HL-60/S4 treated with phorbol 12-myristate 13-acetate at 8.2 ng/mL for 4 days and 3 days (cell line): ENCODE data around the gene COL27A1.
"Not testable (repeated sequence)": the region's sequence is repeated elsewhere in the genome, so short reads cannot be mapped to it uniquely, and the experiment has no call there.

ENCODE experiments used
- in situ Hi-C: fragments of 300-500 bp; cut with MboI; formaldehyde crosslinking; loops from 2 replicates; pipeline ENCODE4 v1.15.0; 2022; ENCODE audit warnings: low sequenced_read_pairs

Gene COL27A1

DNA sequence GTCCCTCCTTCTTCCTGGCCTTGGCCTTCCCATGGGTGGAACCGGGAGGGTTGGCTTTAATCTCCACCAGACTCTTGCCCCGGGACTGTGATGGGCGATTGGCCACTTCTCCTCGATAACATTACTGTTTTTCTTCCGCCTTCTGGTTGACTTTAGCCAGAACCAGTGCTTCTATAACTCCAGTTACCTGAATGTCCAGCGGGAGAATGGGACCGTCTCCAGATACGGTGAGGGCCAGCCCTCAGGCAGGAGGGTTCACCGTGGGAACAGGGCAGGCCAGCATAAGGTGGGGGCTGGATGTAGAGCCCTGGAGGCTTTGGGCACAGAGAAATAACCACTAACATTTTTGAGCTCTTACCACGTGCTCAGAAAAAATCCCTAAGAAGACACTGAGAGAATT lies 175.3 kb downstream of the COL27A1 start:
- in situ Hi-C loops: no loop called here

GRCh38 chr9:114331229-114332195 lies 176.2 kb downstream of the COL27A1 start:
- in situ Hi-C loops: not testable (repeated sequence)

DNA sequence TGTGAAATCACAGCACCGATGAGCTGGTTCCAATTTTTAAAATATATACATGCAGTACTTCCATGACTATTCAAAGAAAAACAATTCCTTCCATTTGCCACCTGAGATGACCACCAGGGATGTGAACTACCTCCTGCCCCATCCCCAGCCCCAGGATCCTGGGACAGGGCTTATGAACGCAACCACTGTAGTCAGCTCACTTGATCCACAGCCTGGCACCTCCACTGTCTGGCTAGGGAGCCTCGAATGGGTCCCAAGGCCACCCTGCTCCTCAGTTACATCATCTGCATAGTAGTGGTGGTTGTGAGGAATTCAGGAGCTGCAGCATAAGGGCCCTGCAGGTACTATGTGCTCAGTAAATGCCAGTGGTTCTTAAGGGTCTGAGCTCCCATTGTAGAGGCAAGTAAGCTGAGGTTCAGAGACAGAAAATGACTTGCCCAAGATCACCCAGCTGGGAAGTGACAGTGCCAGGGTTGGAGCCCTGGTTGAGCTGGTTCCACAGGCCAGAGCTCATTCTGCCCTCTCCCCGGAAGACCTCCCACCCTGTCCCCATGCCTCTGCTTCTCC lies 177.2 kb downstream of the COL27A1 start:
- in situ Hi-C loops: not testable (repeated sequence)

GRCh38 chr9:114333718-114334117 lies 178.4 kb downstream of the COL27A1 start:
- in situ Hi-C loops: not testable (repeated sequence)

GRCh38 chr9:114334490-114334889 lies 179.2 kb downstream of the COL27A1 start:
- in situ Hi-C loops: no loop called here

- in situ Hi-C loops: no loop called here
Measured at GRCh38 chr9:114335745-114336144, 180.4 kb downstream of the COL27A1 start.

DNA sequence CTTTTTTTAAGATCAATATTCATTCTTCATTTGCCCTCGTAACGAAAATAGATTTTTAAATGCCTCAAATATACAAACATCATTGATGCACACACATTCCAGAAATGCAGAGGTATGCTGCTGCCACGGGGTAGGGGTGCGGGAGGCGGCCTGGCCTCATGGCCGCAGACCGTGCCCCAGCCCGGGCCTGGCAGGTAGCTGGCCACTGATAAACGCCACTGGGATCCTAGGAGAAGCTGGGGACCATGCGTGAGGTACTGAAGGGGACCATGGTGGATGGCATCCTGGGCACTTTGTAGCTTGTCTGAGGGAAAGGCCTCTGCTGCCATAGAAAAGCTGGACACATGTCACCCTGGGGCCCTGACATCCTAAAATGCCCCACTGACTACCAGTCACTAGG lies 180.8 kb downstream of the COL27A1 start:
- in situ Hi-C loops: no loop called here

GRCh38 chr9:114336699-114337395 lies 181.5 kb downstream of the COL27A1 start:
- in situ Hi-C loops: no loop called here

GRCh38 chr9:114338187-114338586 lies 182.8 kb downstream of the COL27A1 start:
- in situ Hi-C loops: no loop called here

- in situ Hi-C loops: no loop called here
Measured at GRCh38 chr9:114339130-114339908, 184.0 kb downstream of the COL27A1 start.

DNA sequence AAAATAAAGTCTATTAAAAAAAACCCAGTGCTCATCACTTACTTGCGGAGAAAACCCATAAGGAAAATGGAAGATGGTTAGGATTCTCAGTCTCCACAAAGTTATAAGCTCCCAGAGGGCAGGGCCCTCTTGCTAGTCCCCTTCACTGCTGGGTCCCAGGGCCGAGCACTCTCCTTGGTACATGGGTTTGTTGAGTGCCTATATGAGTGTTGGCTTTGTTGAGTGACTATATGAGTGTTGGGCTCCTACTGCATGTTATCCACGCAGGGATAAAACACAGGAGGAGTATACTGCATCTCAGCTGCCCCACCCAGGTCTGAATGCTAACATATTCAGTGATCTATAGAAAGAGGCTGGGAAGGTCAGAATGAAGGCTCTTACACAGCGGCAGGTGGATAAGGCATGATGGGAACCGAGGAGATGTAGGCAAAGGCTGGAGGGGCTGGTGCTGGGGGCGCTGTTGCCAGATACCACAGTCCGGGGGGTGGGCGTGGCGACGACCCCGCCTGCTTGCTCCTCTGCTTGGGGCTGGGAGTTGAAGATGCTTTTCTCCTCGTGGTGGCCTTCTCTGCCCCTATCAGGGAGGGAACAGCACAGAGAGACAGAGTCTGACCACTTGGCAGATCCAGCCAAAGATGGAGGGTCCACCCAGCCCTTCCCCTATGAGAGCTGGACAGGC lies 186.0 kb downstream of the COL27A1 start:
- in situ Hi-C loops: no loop called here

DNA sequence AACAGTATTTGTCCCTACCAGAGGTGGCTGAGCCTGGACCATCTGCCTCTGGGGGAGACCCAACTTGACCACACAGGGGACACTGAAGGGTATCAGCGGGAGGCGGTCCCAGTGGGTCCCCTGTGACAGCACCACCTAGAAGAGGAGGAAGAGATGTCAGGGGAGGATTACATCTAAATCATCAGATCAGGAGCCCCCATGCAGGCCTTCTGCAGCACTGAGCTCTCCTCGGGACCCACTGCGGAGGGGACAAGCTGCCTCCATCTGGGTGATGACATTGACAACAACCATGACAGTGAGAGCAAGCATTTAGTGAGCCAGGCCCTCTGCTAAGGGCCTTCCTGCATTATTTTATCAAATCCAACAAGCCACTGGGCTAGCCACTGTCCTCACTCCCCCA lies 186.7 kb downstream of the COL27A1 start:
- in situ Hi-C loops: no loop called here

DNA sequence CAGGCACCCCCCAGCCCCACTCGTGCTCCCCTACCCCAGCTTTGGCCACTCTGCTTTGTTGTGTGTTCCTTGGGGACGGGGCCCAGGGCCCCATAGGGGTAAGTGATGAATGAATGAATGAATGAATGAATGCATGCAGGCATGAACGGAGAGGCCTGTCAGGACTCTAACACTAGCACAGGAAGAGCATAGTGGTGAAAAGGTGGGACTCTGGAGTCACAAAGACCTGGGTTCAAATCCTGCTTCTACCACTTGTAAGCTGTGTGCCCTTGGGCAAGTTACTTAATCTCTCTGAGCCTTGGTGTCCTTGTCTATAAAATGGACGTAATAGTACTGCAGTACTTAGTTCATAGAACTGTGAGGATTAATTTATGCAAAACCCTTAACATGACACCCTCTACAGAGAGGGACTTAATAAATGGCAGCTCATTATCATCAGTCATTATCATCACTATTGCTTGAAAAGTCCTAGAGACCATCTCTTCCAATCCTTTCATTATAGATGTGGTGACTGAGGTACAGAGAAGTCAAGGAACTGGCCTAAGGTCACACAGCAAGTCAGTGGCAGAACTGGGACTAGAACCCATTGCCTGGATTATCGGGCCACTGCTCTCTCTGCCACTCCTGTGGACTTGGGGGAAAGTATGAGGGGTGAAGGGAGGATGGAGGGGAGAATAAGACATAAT lies 187.6 kb downstream of the COL27A1 start:
- in situ Hi-C loops: no loop called here

DNA sequence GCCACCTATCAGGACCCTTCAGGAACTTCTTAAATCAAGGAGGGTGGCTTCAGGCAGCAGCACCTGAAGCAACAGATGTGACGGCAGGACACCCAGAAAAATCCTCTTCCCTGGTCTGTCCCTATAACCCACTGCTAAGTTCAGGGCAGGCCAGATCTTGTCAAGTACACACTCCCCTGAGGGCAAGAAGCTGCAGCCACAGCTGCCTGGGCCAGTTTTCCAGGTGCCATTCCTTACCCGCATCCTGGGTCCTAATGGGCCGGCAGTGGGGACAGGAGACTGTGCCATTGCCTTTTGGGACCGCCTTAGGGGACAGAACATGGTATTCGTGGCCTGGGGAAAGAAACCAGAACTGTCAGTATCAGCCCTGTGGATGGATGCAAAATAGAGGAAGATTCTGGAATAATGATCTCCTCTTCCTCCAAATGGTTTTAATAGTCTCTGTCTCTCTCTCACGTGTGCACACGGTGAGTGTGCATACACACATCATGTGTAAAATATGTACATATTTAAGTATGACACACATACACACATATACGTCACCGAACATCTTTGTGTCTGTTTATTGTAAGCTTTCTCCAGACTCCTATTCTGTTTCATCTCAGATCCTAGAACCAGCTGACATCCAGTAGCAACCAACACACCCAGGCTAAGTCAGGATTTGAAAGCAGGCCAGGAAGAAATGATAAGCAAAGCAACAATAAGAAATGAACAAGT lies 188.3 kb downstream of the COL27A1 start:
- in situ Hi-C loops: no loop called here

- in situ Hi-C loops: no loop called here
Measured at GRCh38 chr9:114344188-114344566, 188.8 kb downstream of the COL27A1 start.

DNA sequence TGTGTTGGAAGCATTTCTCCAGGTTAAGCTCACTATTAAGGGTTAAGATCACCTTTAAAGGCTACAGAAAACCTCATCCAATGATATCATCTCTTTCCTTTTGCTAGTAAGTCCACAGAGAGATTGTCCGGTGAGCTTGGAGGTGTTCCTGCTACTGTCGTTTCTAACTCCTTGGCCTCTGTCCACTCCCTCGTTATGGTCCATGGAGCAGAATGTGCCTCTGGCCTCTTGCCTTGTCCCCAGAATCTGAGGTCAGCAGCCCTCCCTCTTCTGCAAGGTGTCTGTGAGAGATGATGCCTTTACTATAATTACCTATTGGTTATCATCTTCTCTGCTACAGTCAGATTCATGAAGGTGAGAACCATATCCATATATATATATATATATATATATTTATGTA lies 189.4 kb downstream of the COL27A1 start:
- in situ Hi-C loops: no loop called here

DNA sequence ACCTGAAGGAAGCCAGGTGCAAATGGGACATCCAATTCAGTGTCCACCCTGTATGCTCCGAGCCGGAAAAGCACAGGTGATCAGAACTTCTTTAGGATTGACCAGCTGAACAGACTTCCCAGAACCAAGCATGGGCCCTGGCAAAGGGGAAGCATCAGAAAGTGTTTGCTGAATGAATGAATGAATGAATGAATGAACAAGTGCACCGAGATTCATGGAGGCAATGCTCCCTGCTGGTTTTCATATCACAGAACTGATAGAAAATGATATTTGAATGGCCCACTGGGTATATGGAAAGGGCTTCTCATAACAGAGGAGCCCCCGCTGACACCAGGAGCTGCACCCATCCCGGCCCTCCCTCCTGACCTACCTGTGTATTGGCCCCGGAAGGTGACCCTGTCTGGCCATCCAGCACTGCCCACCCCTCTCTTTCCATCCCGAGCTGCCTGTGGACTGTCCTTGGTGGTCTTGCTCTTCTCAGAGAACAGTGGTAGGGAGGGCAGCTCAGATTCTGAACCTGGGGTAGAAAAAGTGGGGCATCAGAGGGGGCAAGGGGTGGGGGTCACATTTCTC lies 190.2 kb downstream of the COL27A1 start:
- in situ Hi-C loops: no loop called here

DNA sequence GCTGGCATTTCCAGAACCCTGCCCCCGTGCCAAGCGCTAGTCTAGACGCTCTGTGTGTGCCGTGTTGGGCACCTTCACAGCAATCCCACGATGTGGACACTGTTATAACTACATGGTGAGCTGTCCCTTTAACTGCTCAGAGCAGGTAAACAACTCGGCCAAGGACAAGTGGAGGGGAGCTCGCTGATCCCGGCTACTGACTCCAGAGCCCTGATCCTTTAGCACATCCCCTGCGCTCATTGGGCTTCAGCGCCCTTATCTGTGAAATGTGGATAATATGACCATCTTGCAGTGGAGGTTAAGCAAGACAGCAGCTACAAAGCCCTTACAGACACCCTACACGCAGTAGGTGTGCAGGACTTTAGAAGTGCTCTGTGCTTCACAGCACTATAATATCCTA lies 190.8 kb downstream of the COL27A1 start:
- in situ Hi-C loops: no loop called here

GRCh38 chr9:114347675-114348074 lies 192.3 kb downstream of the COL27A1 start:
- in situ Hi-C loops: no loop called here
